GM19023 (cell line): Measurements from ENCODE around the gene TBX6.
"Not testable (repeated sequence)": the region's sequence is repeated elsewhere in the genome, so short reads cannot be mapped to it uniquely, and the experiment has no call there.

Source experiments
- ATAC-seq: cut with Tn5 transposase; IDR thresholded peaks from one replicate; pipeline ENCODE4 v1.9.1; 2021; ENCODE audit warnings: mild to moderate bottlenecking, moderate library complexity; ENCODE audit not compliant: unreplicated experiment

The TBX6 gene

DNA sequence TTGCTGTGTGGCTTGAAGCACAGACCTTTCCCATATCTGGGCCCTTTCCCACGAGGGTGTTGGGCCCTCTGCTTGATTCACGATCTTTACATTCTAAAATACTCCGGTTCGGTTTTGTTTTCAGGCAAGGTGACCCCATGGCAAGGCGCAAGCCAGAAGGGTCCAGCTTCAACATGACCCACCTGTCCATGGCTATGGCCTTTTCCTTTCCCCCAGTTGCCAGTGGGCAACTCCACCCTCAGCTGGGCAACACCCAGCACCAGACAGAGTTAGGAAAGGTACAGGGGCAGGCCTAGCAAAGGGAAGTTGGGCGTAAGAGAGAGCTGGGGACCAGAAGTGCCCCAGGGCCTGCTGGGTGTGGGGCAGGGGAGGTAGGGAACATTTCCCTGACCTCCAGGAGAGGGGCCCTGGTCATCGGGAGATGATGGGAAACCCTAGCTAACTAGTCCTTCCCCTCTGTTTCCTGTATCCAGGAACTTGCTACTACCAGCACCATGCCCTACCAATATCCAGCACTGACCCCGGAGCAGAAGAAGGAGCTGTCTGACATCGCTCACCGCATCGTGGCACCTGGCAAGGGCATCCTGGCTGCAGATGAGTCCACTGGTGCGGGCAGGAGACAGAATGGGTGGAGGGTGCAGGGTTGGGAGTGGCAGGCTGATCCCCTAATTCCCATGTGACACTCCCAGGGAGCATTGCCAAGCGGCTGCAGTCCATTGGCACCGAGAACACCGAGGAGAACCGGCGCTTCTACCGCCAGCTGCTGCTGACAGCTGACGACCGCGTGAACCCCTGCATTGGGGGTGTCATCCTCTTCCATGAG, 24.8 kb downstream of the TBX6 start:
- no peak for ATAC-seq

DNA sequence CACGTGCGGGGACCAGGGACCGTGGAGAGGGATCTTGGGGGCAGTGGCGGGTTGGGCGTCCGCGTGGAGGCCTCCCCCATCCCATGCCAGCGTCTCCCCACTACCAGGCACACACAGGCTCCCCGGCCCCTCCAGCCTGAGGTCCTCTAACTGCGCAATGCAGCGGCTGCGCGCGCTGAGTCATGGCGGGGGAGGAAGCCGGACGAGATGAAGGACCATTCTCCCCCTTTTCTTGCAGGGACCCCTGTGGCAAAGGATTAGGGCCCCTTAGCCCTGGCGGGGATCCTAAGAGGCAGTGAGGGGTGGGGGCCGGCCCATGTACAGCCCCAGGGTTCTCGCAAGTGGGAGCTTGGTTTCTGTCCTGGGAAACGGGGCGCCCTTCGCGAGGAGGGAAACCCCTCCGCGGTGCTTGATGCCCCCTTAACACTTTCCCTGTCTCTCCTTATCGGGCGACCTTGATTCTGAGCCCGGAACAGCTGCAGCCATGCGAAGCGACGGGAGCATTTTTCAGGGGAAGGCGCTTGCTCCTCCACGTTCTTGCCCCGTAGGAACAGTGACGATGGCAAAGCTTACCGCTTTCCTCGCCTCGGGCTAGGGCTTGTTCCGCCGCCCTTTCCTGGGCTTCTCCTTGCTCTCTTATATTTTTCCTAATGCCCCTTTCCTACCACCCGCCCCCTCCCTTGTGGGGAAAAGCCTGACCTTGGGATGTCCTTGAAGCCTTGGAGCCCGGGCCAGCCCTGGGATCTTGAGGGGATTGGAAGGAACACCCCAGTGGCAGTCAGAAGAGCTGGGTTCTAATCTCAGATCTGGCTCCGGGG, 25.6 kb downstream of the TBX6 start:
- ATAC-seq: no peak

DNA sequence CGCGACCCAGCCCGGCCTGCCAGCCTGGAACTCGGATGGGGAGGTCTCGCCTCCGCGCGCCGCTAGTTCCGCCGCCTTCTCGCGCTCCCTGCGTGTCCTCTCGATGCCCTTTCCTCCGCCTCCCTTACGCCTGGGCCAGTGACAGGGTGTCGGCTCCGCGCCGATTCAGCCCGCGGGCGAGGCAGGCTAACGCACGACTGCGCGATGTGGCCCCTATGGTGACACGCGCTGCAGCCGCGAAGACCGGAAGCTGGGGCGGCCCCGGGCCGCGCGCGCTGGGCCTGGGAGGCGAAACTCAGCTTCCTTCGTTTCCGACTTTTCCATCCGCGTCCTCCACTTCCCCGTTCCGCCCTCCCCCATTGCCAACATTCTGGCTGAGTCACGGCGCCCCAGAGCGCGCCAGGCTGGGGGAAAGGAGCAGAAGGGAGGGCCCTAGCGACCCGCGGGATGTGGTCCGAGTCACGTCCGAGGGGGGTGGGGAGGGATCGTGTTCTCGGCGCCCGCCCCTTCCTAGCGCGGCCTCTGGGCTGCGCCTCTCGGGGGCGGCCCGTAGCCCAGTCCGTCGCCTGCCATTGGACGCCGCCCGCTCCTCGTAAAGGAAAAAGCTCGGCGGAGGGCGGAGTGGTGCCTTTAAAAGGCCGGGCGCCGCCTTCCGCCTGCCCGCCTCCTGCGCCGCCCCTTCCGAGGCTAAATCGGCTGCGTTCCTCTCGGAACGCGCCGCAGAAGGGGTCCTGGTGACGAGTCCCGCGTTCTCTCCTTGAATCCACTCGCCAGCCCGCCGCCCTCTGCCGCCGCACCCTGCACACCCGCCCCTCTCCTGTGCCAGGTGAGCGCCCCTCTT, 26.4 kb downstream of the TBX6 start, which contains the start of gene ALDOA:
Gene ALDOA, plus strand, starts transcription at position 659 of the 841 bp plus-strand sequence. CDS start 1,138 bp downstream, outside the sequence.
- ATAC-seq: peak; percentile 79

DNA sequence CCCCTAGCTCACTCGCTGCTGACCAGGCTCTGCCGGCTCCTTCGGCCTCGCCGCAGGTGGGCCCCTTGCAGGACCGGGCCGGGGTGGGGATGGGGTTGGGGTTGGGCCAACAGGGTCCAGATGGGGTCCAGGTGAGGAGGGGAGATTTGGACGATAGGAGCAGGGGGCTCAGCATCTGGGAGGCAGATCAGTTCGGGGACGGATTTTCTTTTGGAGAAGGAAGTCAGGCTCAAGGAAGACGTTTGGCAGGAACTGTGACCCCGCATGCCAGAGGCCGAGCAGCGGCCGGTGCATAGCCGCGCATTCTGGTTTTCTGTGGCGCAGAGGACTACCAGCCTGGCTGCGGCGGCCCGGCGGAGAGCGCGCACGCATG, 27.0 kb downstream of the TBX6 start:
- ATAC-seq: no peak

DNA sequence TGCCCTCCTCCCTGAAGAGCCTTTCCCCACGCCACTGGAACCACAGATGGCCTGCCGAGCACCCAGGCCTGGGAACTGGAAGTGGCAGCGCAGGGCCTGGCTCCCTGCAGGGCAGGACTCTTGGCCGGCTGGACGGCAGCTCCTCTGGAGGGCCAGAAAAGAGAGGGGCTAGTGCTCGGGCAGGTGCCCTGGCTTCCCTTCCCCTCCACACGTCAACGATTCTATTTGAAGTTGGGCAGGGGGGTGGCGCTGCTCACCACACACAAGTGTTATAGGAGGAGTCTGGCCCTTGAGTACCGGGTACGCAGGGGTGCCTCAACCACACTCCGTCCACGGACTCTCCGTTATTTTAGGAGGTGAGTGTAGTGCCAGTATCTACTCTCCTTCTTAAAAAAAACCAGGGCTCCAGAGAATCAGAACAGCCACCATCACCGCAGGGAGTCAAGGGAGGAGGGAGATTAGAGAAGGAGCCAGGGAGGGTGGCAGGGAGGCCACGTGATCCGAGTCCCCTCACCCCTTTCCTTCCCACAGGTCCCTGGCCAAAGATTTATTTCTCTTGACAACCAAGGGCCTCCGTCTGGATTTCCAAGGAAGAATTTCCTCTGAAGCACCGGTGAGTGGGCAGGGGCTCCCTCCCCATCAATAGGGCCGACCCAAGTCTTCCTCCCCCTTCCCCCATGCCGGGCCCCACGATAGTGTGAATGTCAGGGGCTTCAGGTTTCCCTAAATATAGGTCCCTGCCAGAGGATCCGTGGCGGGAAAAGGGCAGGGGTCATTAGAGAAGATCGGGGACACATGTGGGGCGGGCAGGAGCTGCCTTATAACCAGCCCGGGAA, 27.6 kb downstream of the TBX6 start:
- ATAC-seq: peak; percentile 27

DNA sequence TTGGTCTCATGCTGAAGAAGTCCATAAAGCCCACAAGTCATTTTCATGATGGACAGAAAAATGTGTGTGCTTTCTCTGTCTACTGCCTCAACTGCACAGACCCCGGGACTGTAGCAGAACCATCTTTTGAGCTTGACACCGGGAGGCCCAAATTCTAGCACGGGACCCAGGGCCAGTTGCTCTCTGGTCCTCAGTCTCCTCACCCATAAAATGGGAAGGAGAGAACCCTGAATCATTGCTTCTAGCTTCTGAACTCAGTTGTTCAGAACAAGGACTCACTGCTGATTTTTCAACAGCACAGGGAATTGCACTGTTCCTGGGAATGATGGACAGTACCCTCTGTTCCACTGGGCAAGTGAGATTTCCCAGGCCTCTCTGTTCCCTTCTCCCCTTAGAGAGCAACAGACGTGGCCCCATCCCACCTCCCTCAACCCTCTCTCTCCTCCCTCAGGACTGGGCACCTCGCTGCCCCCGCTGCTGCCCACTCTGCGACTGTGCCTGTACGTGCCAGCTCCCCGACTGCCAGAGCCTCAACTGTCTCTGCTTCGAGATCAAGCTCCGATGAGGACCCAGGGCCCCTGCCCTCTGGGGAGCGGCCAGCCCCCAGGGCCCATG, 28.3 kb downstream of the TBX6 start:
- no peak for ATAC-seq

DNA sequence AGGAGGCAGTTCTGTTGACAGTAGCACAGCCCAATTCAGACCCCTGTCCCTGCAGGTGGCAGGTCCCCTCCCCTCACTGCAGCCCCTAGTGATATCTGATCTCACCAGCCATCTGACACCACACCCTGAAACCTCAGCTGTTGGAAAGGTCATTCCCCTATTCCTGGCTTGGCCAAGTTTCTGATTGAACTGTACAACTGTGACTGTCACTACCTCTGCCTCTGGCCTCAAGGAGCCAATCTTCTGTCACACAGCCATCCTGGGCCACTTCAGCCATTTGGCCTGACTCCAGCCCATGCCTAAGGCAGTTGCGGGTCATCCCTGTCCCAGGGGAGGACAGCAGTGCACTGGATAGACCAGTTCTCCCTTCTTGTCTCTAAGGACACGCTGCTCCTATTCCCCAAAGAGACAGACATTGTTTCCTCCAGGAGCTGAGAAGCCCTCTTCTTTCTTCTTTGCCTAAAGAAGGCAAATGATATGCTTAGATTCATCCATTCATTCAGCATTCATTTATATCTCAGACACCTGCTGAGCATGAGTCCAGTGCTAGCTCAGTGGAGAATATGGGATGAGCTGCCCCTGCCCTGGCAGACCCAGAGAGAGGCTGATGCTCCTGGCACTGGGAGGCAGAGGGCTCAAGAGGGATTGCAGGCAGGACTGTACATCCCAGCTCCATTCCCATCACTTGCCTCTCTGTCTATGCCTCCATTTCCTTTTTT, 30.7 kb downstream of the TBX6 start:
- ATAC-seq: no peak

DNA sequence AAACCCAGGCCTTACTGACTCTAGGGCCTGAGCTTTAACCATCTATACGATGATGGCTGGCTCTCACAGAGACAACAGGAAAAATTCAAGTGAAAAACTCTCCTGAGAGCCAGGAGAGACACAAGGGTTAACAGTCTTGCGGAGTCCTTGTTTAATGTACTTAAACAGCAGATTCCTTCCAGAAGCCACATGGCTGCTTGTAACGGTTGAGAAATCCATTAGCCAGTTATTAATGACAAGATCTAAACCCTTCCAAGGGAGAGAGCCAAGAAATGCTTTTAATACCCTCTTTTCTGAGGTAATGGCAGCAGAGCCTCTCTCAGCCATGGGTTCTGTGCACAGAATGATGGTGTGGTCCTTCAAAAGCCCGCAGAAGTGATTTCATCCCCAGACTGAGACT, 31.4 kb downstream of the TBX6 start:
- no peak for ATAC-seq

DNA sequence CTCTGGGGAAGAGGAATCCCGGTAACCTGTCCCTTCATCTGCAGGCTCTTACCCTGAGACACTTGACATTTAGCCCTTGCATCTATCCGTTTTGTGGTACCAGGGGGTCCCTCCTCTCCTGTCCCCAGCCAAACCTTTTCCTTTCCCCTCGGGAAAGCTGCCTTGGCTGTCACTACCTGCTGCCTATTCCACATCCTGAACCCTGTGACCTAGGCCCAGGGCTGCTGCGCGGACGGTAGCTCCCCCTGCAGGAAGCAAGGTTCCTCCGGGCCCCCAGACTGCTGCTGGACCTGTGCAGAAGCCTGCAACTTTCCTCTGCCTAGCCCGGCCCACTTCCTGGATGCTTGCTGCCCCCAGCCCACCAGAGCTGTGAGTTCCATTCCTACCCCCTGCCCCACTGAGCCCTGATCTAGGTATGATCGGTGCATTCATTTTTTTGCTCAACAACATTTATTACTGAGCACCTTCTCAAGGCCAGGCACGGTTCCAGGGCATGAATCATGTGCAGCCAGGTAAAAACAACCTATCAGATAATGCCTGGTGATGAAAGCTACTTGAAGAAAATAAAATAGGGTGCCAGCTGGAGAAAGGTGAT, 36.7 kb downstream of the TBX6 start:
- ATAC-seq: no peak

DNA sequence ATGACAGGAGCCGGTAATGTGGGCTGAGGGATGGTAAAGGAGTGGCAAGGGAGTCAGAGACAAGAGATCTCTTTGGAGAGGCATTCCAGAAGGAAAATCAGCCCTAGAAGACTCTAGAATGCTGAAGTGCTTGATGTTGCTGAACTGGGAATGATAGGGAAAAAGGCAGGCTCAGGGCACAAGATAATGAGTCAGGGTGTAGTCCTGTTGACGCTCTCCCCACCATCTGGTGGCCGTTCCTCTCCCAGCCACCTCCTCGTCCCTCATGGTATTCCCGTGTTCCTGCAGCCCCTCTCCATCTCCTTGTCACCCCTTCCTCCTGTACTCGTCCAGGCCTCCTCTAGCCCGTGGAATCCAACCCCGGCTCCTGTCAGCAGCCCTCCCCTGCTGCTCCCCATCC, 37.3 kb downstream of the TBX6 start:
- no peak for ATAC-seq

DNA sequence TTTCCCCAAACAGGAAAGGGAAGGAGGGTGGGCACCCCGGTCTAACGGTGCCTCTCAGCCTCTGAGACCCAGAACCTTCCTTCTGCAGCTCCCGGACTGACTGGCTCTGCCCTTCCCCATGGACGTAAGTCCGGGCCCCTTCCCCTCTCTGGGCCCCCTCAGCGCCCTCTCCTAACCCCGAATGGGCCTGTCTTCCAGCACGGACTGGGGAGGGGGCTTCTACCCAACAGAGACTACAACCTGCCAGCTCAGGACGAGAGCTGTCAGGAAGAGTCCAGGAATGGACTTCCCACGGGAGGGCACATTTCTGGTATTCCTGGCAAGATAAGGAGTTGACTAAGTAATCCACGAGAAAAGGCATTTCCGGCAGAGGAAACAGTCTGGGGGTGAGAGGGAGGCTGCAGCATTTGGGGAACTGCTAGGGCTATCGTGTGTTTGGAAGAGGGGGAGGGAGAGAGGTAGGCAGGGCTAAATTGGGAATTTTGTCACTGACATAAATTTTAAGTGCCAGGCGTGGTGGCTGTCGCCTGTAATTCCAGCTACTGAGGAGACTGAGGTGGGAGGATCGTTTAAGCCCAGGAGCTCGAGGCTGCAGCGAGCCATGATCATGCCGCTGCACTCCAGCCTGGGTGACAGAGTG, 38.2 kb downstream of the TBX6 start:
- peak; percentile 33 for ATAC-seq

DNA sequence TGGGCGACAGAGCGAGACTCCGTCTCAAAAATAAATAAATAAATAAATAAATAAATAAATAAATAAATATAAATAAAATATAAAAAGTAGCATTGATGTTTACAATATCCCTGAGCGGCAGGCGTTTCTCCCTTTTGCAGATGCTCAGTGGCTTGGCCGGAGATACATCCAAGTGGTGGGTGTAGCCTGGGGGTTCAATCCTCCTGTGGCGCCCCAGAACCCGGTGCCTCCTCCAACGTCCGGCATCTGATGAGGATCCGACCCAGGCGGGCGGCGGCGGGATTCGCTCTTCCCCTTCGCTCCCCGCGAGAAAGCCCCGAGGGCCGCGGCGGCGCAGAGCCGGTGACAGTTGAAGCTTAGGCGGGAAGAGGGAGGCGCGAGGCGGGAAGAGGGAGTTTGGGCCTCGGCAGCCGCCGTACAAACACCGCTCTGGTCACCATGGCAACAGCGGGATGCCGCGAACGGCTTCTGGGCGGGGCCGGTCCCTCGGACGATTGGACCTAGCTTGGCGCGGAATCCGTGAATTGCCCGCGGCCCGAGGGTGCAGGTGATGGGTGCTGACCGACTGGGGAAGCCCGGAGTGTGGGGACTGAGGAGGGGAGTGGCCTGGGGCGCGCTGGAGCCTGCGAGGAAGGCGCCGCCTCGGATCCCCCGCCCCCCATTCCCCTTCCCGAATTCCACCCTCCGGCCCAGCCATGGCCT, 38.9 kb downstream of the TBX6 start:
- ATAC-seq: peak; percentile 67

DNA sequence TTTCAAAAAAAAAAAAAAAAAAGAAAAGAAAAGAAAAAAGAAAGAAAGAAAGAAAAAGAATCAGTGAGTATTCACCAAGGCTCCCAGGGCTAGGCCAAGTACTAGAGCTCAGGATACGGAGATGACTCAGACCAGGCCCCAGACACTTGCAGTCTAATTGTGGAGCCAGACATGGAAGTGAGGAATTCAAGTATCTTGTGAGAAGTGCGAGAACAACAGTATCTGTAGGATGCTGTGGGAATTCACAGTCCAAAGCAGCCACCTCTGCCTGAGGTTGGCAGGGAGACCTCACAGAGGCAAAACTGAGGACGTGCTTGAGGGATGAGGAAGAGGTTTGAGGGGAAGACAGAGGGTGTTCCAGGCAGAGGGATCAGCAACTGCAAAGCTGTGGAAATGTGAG, 40.2 kb downstream of the TBX6 start:
- no peak for ATAC-seq

DNA sequence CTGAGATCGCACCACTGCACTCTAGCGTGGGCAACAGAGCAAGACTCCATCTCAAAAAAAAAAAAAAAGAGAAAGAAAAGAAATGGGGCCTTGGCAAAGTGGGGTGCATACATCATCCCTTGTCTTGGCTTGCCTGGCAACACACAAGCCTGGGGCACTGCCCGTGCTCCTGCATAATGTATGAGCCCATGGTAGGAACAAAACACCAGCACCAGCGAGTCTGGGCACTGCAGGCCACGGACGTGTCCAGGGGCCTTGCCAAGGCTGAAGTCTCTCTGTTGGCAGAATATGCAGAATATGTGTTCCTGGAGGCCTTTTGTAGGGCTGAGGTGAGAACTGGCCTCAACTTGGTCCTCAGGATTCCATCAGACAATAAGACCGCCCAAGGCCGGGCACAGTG, 41.9 kb downstream of the TBX6 start:
- ATAC-seq: no peak

DNA sequence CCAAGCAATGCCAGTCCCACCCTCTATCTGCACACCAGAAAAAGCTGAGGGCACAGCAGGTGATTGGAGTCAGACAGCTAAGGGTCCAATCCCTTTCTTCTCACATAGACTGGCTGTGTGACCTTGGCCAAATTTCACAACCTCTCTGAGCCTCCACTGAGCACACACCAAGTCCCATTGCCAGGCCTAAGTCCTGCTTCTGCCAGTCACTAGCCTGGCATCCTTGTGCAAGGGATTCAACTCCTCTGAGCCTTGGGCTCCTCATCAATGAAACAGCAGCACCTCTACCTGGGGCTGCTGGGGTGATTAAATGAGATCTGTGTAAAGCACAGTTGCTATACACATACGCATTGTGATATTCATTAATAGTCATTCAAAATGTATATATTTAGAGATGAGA, 45.1 kb downstream of the TBX6 start:
- no peak for ATAC-seq

DNA sequence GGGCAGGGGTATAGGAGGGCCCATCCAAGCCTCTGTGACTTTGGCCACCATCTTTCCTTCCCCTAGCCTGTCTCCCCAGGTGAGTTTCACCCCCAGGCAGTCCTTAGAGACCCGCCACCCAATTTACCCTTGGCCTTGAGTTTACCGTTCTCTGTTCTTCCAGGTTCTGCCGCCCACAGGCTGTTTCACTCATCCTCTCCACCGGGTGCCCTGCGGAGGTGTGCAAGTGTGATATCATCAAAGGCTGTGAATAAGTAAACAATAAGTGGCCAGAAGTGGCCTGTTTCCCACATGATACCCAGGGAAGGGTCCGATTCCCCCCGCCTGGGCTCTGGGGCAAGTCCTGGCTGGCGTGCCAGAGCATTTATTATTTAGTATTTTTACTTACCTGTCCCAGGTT, 45.5 kb downstream of the TBX6 start:
- no peak for ATAC-seq

DNA sequence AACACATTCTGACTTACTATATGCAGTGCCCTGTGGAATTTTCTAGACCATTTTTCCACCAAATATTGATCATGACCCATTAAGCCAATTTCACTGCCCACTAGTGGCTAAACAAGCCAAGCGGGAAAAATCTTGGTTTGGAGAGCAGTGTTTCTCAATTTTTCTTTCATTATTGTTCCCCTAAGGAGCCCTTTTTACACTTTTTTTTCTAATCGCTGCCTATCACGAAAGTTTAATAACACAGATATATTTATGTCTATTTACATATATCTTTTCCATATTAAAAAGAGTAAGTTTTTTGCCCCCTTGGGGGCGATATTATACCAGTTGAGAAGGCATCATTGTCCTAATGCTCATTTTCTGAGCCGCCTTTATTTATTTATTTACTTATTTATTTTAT, 49.9 kb downstream of the TBX6 start:
- no peak for ATAC-seq

DNA sequence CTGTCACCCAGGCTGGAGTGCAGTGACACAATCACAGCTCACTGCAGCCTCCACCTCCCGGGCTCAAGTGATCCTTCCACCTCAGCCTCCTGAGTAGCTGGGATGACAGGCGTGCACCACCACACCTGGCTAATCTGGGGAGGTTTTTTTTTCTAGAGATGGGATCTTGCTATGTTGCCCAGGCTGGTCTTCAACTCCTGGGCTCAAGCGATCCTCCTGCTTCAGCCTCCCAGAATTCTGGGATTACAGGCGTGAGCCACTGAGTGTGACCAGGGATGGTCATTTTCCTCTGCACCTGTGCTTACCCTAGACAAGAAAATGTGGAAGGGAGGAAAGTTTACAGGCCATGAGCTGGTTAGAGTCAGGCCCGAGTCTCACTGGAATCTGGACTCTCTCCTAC, 51.0 kb downstream of the TBX6 start:
- not testable (repeated sequence) for ATAC-seq
